HepG2 (cell line): ENCODE results near the gene STK4. TPM values are rescaled to one million over a fixed set of nuclear protein-coding genes. Genes with fewer than 3 reads are reported as not detected.

Experiments used
- HOXD1 ChIP-seq: sonication (generic); formaldehyde crosslinking; IDR thresholded peaks from 2 replicates; pipeline ENCODE4 v1.5.0; 2020; ENCODE audit warnings: missing genetic modification reagents
- IRX3 ChIP-seq: sonication (generic); formaldehyde crosslinking; IDR thresholded peaks from 2 replicates; pipeline ENCODE4 v1.8.1; 2023; ENCODE audit warnings: mild to moderate bottlenecking, low read depth, missing genetic modification reagents, borderline replicate concordance
- KMT2A ChIP-seq: sonication (generic); formaldehyde crosslinking; IDR thresholded peaks from 2 replicates; pipeline ENCODE4 v1.4.0; 2020; ENCODE audit warnings: missing genetic modification reagents
- PAF1 ChIP-seq: IDR thresholded peaks from 2 replicates; pipeline ENCODE4 v1.6.1; 2016; ENCODE audit warnings: missing genetic modification reagents, missing compliant biosample characterization
- SOX6 ChIP-seq, 2 experiments: fragments of 450-650 bp in 1 of 2; sonication (generic) in 1 of 2; formaldehyde crosslinking in 1 of 2; IDR thresholded peaks; 2 replicates each; pipeline versions ENCODE4 v1.4.0 to v1.6.1; 2017 to 2020; ENCODE audit warnings: antibody characterized with exemption in 1 of 2, mild to moderate bottlenecking in 1 of 2, missing genetic modification reagents in 1 of 2
- SP1 ChIP-seq, 2 experiments: fragments of 450-650 bp in 1 of 2; sonication (generic) in 1 of 2; formaldehyde crosslinking in 1 of 2; IDR thresholded peaks; 2 replicates each; pipeline versions ENCODE4 v1.4.0 to v1.6.1; 2016 to 2020; ENCODE audit warnings: missing genetic modification reagents in 1 of 2
- TIGD3 ChIP-seq: sonication (generic); formaldehyde crosslinking; IDR thresholded peaks from 2 replicates; pipeline ENCODE4 v1.5.1; 2020; ENCODE audit warnings: mild to moderate bottlenecking, missing genetic modification reagents, borderline replicate concordance
- TOPORS ChIP-seq: sonication (generic); formaldehyde crosslinking; IDR thresholded peaks from 2 replicates; pipeline ENCODE4 v1.8.0; 2023; ENCODE audit warnings: mild to moderate bottlenecking, missing genetic modification reagents
- UBTF ChIP-seq: sonication (generic); formaldehyde crosslinking; IDR thresholded peaks from 2 replicates; pipeline ENCODE4 v1.4.0; 2020; ENCODE audit warnings: mild to moderate bottlenecking, missing genetic modification reagents
- ZFP1 ChIP-seq: IDR thresholded peaks from 2 replicates; pipeline ENCODE4 v1.6.1; 2016
- ZNF136 ChIP-seq: sonication (generic); formaldehyde crosslinking; IDR thresholded peaks from 2 replicates; pipeline ENCODE4 v1.8.1; 2022; ENCODE audit warnings: low read depth, mild to moderate bottlenecking, moderate library complexity, missing genetic modification reagents
- ZNF142 ChIP-seq: sonication (generic); formaldehyde crosslinking; IDR thresholded peaks from 2 replicates; pipeline ENCODE4 v1.4.0; 2020; ENCODE audit warnings: missing genetic modification reagents
- polyA plus RNA-seq, 8 experiments: library from polyadenylated mRNA; depleted of rRNA in 3 of 8; stranded (reverse) in 7 of 8; unstranded in 1 of 8; fragments of >200 nt; fragmentation: Illumina TruSeq in 4 of 8; extraction: Trizol in 4 of 8; gene quantifications; 2 replicates each; pipeline versions ENCODE4 v1.2.1 to v1.2.3, GENCODE V29; 2011 to 2016; ENCODE audit warnings: low read depth in 4 of 8, missing spikeins in 1 of 8, mixed read lengths in 1 of 8; ENCODE audit not compliant: insufficient read depth in 1 of 8
- total RNA-seq, 5 experiments: library from RNA; depleted of rRNA; stranded (reverse); fragments of >200 nt; fragmentation: Illumina TruSeq; extraction: Trizol; gene quantifications; 2 replicates each; pipeline ENCODE4 v1.2.3, GENCODE V29; 2016; ENCODE audit warnings: low read depth in 1 of 5
- TF ChIP-seq, protein P1 (sequence below), 2 experiments: sonication (generic) in 1 of 2; formaldehyde crosslinking in 1 of 2; IDR thresholded peaks; 2 replicates each; pipeline versions ENCODE4 v1.5.1 to v1.6.1; 2011 to 2020; ENCODE audit warnings: borderline replicate concordance in 1 of 2, low read depth in 1 of 2, low read length in 1 of 2, mild to moderate bottlenecking in 1 of 2, missing genetic modification reagents in 1 of 2, moderate library complexity in 1 of 2
- TF ChIP-seq, protein P2 (sequence below): sonication (generic); formaldehyde crosslinking; IDR thresholded peaks from 2 replicates; pipeline ENCODE4 v1.4.0; 2020; ENCODE audit warnings: missing genetic modification reagents, mild to moderate bottlenecking, borderline replicate concordance

The STK4 gene
- total and polyA plus RNA-seq, 2 of the 13 experiments (the other 11 are each of a cell fraction or from before 2014, with no cell fraction given): 25.6 to 38.3 TPM

DNA sequence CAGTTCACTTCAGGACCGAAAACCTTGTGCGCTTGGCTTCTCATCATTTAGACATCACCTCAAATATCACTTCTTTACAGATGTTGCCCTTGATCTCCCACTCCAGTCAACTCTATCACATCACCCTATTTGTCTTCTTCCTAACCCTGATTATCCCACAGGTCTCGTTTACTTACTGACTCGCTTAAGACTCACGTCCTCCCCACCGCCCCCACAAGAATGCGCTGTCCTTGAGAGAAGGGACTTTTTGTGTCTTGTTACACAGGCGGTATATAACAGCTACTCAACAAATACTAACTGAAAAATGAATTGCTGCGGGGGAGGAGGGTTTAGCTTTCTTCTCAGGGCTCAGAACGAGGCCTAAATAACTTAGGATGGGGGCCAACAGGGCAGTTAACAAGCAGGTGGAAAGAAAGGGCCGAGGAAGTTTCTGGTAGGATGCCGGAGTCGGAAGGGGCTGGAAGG is 6.6 kb upstream of the STK4 start (continued):
- TF ChIP-seq SOX6 (IDR thresholded peaks at IDR 0.05): no peak
- TF ChIP-seq SOX6 (CRISPR knock-in tag; IDR thresholded peaks at IDR 0.05): no peak
- peak; percentile 78; the same call in 1 of the 2 replicates for TF ChIP-seq TIGD3
- TF ChIP-seq HOXD1: no peak
- TF ChIP-seq, protein P1, sequence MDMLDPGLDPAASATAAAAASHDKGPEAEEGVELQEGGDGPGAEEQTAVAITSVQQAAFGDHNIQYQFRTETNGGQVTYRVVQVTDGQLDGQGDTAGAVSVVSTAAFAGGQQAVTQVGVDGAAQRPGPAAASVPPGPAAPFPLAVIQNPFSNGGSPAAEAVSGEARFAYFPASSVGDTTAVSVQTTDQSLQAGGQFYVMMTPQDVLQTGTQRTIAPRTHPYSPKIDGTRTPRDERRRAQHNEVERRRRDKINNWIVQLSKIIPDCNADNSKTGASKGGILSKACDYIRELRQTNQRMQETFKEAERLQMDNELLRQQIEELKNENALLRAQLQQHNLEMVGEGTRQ (IDR thresholded peaks at IDR 0.05; ENCODE audit: low read depth, low read length): no peak
- TF ChIP-seq, protein P1 (CRISPR knock-in tag; IDR thresholded peaks at IDR 0.05; ENCODE audit: borderline replicate concordance): no peak
- no peak for TF ChIP-seq UBTF (CRISPR knock-in tag)
- no peak for TF ChIP-seq IRX3 (CRISPR knock-in tag)
- TF ChIP-seq ZNF142 (CRISPR knock-in tag): no peak
- no peak for TF ChIP-seq PAF1 (CRISPR knock-in tag)
- TF ChIP-seq TOPORS: no peak
- TF ChIP-seq SP1 (IDR thresholded peaks at IDR 0.05): no peak
- TF ChIP-seq SP1 (CRISPR knock-in tag; IDR thresholded peaks at IDR 0.05): no peak
- TF ChIP-seq, protein P2, sequence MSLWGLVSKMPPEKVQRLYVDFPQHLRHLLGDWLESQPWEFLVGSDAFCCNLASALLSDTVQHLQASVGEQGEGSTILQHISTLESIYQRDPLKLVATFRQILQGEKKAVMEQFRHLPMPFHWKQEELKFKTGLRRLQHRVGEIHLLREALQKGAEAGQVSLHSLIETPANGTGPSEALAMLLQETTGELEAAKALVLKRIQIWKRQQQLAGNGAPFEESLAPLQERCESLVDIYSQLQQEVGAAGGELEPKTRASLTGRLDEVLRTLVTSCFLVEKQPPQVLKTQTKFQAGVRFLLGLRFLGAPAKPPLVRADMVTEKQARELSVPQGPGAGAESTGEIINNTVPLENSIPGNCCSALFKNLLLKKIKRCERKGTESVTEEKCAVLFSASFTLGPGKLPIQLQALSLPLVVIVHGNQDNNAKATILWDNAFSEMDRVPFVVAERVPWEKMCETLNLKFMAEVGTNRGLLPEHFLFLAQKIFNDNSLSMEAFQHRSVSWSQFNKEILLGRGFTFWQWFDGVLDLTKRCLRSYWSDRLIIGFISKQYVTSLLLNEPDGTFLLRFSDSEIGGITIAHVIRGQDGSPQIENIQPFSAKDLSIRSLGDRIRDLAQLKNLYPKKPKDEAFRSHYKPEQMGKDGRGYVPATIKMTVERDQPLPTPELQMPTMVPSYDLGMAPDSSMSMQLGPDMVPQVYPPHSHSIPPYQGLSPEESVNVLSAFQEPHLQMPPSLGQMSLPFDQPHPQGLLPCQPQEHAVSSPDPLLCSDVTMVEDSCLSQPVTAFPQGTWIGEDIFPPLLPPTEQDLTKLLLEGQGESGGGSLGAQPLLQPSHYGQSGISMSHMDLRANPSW (CRISPR knock-in tag): no peak
- no peak for TF ChIP-seq KMT2A (CRISPR knock-in tag)
- TF ChIP-seq ZNF136 (CRISPR knock-in tag): no peak
- TF ChIP-seq ZFP1 (CRISPR knock-in tag): peak; percentile 28; the same call in 1 of the 2 replicates
